Measurements from ENCODE around the gene SLCO3A1.

GRCh38 chr15:92017882-92018534 lies 164.5 kb downstream of the SLCO3A1 start:
- TF ChIP-seq ZNF24 (tag by site-specific recombination; IDR thresholded peaks at IDR 0.05) (no peak), TSHZ1 (tag by site-specific recombination; IDR thresholded peaks at IDR 0.05; ENCODE audit: borderline replicate concordance) (no peak), CTCF (tag by site-specific recombination; IDR thresholded peaks at IDR 0.05) (no peak), HIC1 (tag by site-specific recombination; IDR thresholded peaks at IDR 0.05) (no peak), YY2 (tag by site-specific recombination; IDR thresholded peaks at IDR 0.05) (no peak), KLF16 (tag by site-specific recombination; IDR thresholded peaks at IDR 0.05) (no peak), ZNF274 (IDR thresholded peaks at IDR 0.05; ENCODE audit: low read length) (no peak), ZNF274 (tag by site-specific recombination; IDR thresholded peaks at IDR 0.05; ENCODE audit: borderline replicate concordance) (no peak), ZNF560 (tag by site-specific recombination; IDR thresholded peaks at IDR 0.05; ENCODE audit: borderline replicate concordance) (no peak)
